Posterior cingulate gyrus (tissue), 11 donors: ENCODE data around the gene SIK3.
"Not testable (repeated sequence)": the region's sequence is repeated elsewhere in the genome, so short reads cannot be mapped to it uniquely, and the experiment has no call there.

Experiments used
- DNase-seq, 10 donors: peaks; one replicate each; pipeline versions ENCODE4 v3.0.0 to v3.0.0-alpha.2; 2020 to 2021; ENCODE audit warnings: mixed read lengths in 3 of 10
- intact Hi-C: fragments of 100-400 bp; cut with DNase I; formaldehyde crosslinking; loops from one replicate; pipeline ENCODE4 v1.15.1; 2023

The SIK3 gene

GRCh38 chr11:117098269-117099232 lies at the start of gene SIK3:
SIK3 (minus strand) TSS chr11:117098428; CDS start chr11:117098415, 13 bp downstream.
- intact Hi-C loops = loop anchor here (2.0 to 5.0 kb wide), 2 partner anchors 126 to 220 kb away; no protein-coding TSS in a partner anchor
- DNase-seq = peak; percentile 92 to 100 (median 96)

GRCh38 chr11:117146521-117146920 lies 48.3 kb upstream of the SIK3 start:
- intact Hi-C loops = no loop called here
- DNase-seq = no peak

- intact Hi-C loops = no loop called here
- no peak for DNase-seq
Observed at GRCh38 chr11:117145393-117145761, 47.1 kb upstream of the SIK3 start.

- peak in 5 of 10 donors; percentile 19 to 91 (median 43) for DNase-seq
- intact Hi-C loops = loop anchor here (5.0 kb wide), 1 partner anchor 33 kb away; the partner anchor contains the start of gene SIDT2
Observed at GRCh38 chr11:117144477-117145392, 46.5 kb upstream of the SIK3 start.

GRCh38 chr11:117143871-117144476 lies 45.7 kb upstream of the SIK3 start, which contains the start of gene PAFAH1B2:
PAFAH1B2 (plus strand) TSS chr11:117144287; CDS start chr11:117152448, 8,161 bp downstream.
- DNase-seq = peak; percentile 91 to 99 (median 96)
- intact Hi-C loops = loop anchor here (5.0 kb wide), 1 partner anchor 33 kb away; the partner anchor contains the start of gene SIDT2

GRCh38 chr11:117143390-117143789 lies 45.2 kb upstream of the SIK3 start:
- peak in 9 of 10 donors; percentile 26 to 91 (median 59) for DNase-seq
- intact Hi-C loops = loop anchor here (5.0 kb wide), 1 partner anchor 34 kb away; the partner anchor contains the start of gene SIDT2

- intact Hi-C loops, DNase-seq: not testable (repeated sequence)
Observed at GRCh38 chr11:117137223-117138086, 39.2 kb upstream of the SIK3 start.

GRCh38 chr11:117134979-117135378 lies 36.8 kb upstream of the SIK3 start:
- DNase-seq = not testable (repeated sequence)
- intact Hi-C loops = loop anchor here (5.0 kb wide), 1 partner anchor 72 kb away; no protein-coding TSS in a partner anchor

- intact Hi-C loops = loop anchor here (5.0 kb wide), 1 partner anchor 73 kb away; no protein-coding TSS in a partner anchor
- DNase-seq = no peak
Observed at GRCh38 chr11:117134431-117134830, 36.2 kb upstream of the SIK3 start.

- intact Hi-C loops = loop anchor here (5.0 kb wide), 1 partner anchor 76 kb away; no protein-coding TSS in a partner anchor
- no peak for DNase-seq
Observed at GRCh38 chr11:117130879-117131278, 32.7 kb upstream of the SIK3 start.

GRCh38 chr11:117130396-117130795 lies 32.2 kb upstream of the SIK3 start:
- DNase-seq = not testable (repeated sequence)
- intact Hi-C loops = loop anchor here (5.0 kb wide), 1 partner anchor 77 kb away; no protein-coding TSS in a partner anchor

GRCh38 chr11:117128289-117128688 lies 30.1 kb upstream of the SIK3 start:
- DNase-seq = no peak
- intact Hi-C loops = no loop called here

- peak in 3 of 10 donors; percentile 23 to 85 (median 28) for DNase-seq
- intact Hi-C loops = no loop called here
Observed at GRCh38 chr11:117127171-117127901, 29.1 kb upstream of the SIK3 start.

- DNase-seq = peak in 9 of 10 donors; percentile 42 to 96 (median 69)
Observed at GRCh38 chr11:117126223-117126965, 28.2 kb upstream of the SIK3 start.

GRCh38 chr11:117122556-117122955 lies 24.3 kb upstream of the SIK3 start:
- intact Hi-C loops = no loop called here
- no peak for DNase-seq

More at GRCh38 chr11:117126223-117126965, 28.2 kb upstream of the SIK3 start:
- intact Hi-C loops = no loop called here

GRCh38 chr11:117121176-117121575 lies 22.9 kb upstream of the SIK3 start:
- DNase-seq = no peak
- intact Hi-C loops = no loop called here

- no peak for DNase-seq
- intact Hi-C loops = no loop called here
Observed at GRCh38 chr11:117117681-117118080, 19.5 kb upstream of the SIK3 start.
